ENCODE measurements around the gene IL17C.

Gene IL17C

GRCh38 chr16:88636488-88637265 lies 1.7 kb upstream of the IL17C start:
- Mint-ChIP-seq H3K27me3 (peaks cover 0 to 5% of the 10 kb centered on the region in 2 donors), H3K27ac (peak overlapping the region; percentile 63), H3K9me3 (no peaks in the 10 kb centered on the region), H3K4me3 (no peak overlapping the region), H3K4me1 (peaks cover 55 to 83% of the 10 kb centered on the region in 2 donors), H3K36me3 (peaks cover 10 to 19% of the 10 kb centered on the region in 2 donors)
- ATAC-seq (replicated peaks): no peak
- no peak for DNase-seq

DNA sequence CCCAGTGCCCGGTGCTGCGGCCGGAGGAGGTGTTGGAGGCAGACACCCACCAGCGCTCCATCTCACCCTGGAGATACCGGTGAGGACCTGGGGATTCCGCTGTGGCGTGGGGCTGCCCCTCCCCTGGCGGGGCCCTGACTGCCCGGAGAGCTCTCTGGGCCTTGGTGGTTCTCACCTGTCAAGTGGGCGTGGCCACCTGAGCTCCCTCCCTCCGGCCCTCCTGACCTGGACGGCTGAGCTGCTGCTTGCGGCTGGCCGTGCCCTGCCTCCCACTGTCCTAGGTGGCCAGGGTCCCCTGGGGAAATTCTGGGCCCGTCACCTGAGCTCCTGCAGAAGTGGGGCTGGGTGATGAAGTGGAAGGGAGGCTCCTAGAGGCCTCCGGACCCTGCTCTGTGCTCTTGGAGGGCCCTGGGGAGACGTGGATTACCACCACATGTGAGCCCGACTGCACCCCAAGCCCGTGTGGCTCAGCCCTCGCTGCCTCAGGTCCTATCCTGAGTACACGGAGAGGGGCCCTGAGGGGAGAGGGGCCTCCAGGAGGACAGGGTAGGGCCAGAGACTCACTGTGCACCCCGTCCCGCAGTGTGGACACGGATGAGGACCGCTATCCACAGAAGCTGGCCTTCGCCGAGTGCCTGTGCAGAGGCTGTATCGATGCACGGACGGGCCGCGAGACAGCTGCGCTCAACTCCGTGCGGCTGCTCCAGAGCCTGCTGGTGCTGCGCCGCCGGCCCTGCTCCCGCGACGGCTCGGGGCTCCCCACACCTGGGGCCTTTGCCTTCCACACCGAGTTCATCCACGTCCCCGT lies 1.1 kb downstream of the IL17C start:
- peak; percentile 35 to 41 for ATAC-seq (replicated peaks)
- peak overlapping the region in 1 of 2 donors; percentile 65 for H3K4me3 Mint-ChIP-seq
- no peak for DNase-seq
- peak overlapping the region; percentile 95 for H3K27ac Mint-ChIP-seq
- peaks cover 17 to 25% of the 10 kb centered on the region in 2 donors for H3K36me3 Mint-ChIP-seq
- H3K9me3 Mint-ChIP-seq: no peaks in the 10 kb centered on the region
- peaks cover 0 to 5% of the 10 kb centered on the region in 2 donors for H3K27me3 Mint-ChIP-seq
- peaks cover 57 to 87% of the 10 kb centered on the region in 2 donors for H3K4me1 Mint-ChIP-seq

DNA sequence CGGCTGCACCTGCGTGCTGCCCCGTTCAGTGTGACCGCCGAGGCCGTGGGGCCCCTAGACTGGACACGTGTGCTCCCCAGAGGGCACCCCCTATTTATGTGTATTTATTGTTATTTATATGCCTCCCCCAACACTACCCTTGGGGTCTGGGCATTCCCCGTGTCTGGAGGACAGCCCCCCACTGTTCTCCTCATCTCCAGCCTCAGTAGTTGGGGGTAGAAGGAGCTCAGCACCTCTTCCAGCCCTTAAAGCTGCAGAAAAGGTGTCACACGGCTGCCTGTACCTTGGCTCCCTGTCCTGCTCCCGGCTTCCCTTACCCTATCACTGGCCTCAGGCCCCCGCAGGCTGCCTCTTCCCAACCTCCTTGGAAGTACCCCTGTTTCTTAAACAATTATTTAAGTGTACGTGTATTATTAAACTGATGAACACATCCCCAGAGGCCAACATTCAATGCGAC lies 1.7 kb downstream of the IL17C start:
- ATAC-seq (replicated peaks): peak; percentile 5 to 9
- no peak for DNase-seq
- Mint-ChIP-seq H3K9me3 (no peaks in the 10 kb centered on the region), H3K27me3 (peaks cover 0 to 5% of the 10 kb centered on the region in 2 donors), H3K27ac (peak overlapping the region; percentile 95), H3K4me1 (peaks cover 57 to 87% of the 10 kb centered on the region in 2 donors), H3K4me3 (peak overlapping the region in 1 of 2 donors; percentile 65), H3K36me3 (peaks cover 23 to 30% of the 10 kb centered on the region in 2 donors)

- peak overlapping the region; percentile 95 for H3K27ac Mint-ChIP-seq
- DNase-seq (no peak), ATAC-seq (replicated peaks) (peak; percentile 27 to 35)
- H3K4me1 Mint-ChIP-seq: peaks cover 56 to 87% of the 10 kb centered on the region in 2 donors
- peaks cover 29 to 35% of the 10 kb centered on the region in 2 donors for H3K36me3 Mint-ChIP-seq
- peak overlapping the region in 1 of 2 donors; percentile 65 for H3K4me3 Mint-ChIP-seq
- peaks cover 0 to 5% of the 10 kb centered on the region in 2 donors for H3K27me3 Mint-ChIP-seq
- no peaks in the 10 kb centered on the region for H3K9me3 Mint-ChIP-seq
These were observed 2.3 kb downstream of the IL17C start for GRCh38 chr16:88640498-88641247.

DNA sequence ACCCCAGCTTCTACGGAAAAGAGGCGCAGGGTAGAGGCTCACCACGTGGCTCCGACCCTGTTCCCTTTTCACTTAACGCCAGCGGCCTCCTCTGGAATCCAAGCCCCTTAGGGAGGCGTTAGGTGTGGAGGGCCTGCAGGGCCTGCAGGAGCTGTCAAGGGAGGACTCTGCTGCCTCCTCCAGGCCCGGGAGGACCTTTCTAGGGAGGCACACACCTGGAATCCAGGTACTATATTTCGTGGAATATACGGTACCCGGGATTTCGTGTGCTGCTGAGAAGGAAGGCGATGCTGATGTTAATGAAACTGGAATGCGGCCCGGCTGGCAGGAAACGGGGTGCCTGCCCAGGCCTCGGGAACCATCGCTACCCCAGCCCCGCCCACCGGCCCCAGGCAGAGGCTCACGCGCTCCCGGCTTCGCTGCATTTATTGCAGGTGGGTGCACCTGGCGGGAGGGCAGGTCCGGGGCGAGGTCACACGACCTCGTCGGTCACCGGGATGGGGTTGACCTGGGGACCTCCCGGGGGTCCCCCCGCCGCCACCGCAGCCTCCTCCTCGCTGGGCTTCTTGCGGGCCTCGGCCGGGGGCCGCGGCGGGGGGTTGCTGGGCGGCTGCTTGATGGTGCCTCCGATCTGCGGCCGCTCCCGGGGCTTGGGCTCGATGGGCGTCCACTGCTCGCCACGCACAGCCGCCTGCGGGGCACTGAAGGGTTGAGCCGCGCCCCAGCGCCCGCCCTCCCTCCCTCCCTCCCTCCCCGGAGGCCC lies 4.7 kb downstream of the IL17C start:
- H3K4me1 Mint-ChIP-seq: peaks cover 42 to 92% of the 10 kb centered on the region in 2 donors
- DNase-seq: no peak
- no peak overlapping the region for H3K4me3 Mint-ChIP-seq
- ATAC-seq (replicated peaks): no peak
- peaks cover 0 to 5% of the 10 kb centered on the region in 2 donors for H3K27me3 Mint-ChIP-seq
- H3K36me3 Mint-ChIP-seq: peaks cover 33 to 40% of the 10 kb centered on the region in 2 donors
- H3K9me3 Mint-ChIP-seq: no peaks in the 10 kb centered on the region
- no peak overlapping the region for H3K27ac Mint-ChIP-seq

GRCh38 chr16:88643644-88643932 lies 5.2 kb downstream of the IL17C start:
- DNase-seq (no peak), ATAC-seq (replicated peaks) (no peak)
- Mint-ChIP-seq H3K4me1 (peaks cover 39 to 92% of the 10 kb centered on the region in 2 donors), H3K4me3 (no peak overlapping the region), H3K36me3 (peaks cover 33 to 40% of the 10 kb centered on the region in 2 donors), H3K9me3 (no peaks in the 10 kb centered on the region), H3K27ac (no peak overlapping the region), H3K27me3 (peaks cover 0 to 5% of the 10 kb centered on the region in 2 donors)

DNA sequence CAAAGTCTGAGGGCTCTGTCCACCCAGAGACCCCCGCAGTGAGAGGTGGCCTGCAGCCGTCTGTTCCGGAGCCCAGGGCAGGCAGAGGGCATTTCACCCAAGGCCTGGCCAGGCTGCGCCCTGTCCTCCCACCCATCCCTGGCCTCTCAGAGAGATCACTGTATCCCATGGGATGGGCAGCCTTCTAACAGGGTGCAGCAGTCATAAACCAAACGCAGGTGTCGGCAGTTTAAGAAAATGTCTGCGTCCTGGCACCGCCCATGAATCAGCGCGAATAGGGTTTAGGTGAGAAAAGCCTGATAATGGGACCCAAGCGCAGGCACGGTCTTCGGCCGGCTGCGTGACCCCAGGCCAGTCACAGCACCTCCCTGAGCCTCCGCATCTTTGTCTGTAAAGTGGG lies 7.1 kb downstream of the IL17C start:
- Mint-ChIP-seq H3K4me3 (no peak overlapping the region), H3K4me1 (peaks cover 35 to 84% of the 10 kb centered on the region in 2 donors), H3K27ac (peak overlapping the region; percentile 25), H3K9me3 (no peaks in the 10 kb centered on the region), H3K36me3 (peaks cover 45 to 54% of the 10 kb centered on the region in 2 donors), H3K27me3 (peaks cover 0 to under 1% of the 10 kb centered on the region in 2 donors)
- DNase-seq (no peak), ATAC-seq (replicated peaks) (no peak)

DNA sequence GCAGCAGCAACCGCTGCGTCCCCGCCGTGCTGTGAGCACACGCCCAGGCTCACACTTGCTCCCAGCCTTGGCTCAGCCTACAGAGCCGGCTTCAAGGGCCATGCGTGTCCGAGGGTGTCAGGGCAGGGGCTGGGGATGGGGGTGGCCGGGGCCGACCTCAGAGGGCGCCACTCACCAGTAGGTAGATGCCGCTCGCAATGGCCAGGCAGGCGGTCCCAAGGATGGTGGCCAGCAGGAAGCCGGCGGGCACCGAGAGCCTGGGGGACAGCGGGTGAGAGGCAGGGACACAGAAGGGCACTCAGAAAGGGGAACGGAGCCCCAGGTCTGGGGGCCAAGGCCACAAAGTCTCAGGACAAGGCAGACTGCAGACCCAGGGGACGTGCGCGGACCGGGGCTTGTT lies 7.6 kb downstream of the IL17C start:
- peaks cover 32 to 80% of the 10 kb centered on the region in 2 donors for H3K4me1 Mint-ChIP-seq

GRCh38 chr16:88646345-88647034 lies 8.1 kb downstream of the IL17C start:
- ATAC-seq (replicated peaks): no peak
- no peak for DNase-seq
- Mint-ChIP-seq H3K27me3 (no peaks in the 10 kb centered on the region), H3K4me3 (peak overlapping the region in 1 of 2 donors; percentile 19), H3K4me1 (peaks cover 33 to 80% of the 10 kb centered on the region in 2 donors), H3K9me3 (no peaks in the 10 kb centered on the region), H3K36me3 (peaks cover 51 to 53% of the 10 kb centered on the region in 2 donors), H3K27ac (peak overlapping the region; percentile 25)

More for the DNA sequence above, 7.6 kb downstream of the IL17C start:
- Mint-ChIP-seq H3K27me3 (no peaks in the 10 kb centered on the region), H3K9me3 (no peaks in the 10 kb centered on the region), H3K4me3 (no peak overlapping the region), H3K36me3 (peaks cover 49 to 51% of the 10 kb centered on the region in 2 donors), H3K27ac (no peak overlapping the region)
- ATAC-seq (replicated peaks) (no peak), DNase-seq (no peak)

DNA sequence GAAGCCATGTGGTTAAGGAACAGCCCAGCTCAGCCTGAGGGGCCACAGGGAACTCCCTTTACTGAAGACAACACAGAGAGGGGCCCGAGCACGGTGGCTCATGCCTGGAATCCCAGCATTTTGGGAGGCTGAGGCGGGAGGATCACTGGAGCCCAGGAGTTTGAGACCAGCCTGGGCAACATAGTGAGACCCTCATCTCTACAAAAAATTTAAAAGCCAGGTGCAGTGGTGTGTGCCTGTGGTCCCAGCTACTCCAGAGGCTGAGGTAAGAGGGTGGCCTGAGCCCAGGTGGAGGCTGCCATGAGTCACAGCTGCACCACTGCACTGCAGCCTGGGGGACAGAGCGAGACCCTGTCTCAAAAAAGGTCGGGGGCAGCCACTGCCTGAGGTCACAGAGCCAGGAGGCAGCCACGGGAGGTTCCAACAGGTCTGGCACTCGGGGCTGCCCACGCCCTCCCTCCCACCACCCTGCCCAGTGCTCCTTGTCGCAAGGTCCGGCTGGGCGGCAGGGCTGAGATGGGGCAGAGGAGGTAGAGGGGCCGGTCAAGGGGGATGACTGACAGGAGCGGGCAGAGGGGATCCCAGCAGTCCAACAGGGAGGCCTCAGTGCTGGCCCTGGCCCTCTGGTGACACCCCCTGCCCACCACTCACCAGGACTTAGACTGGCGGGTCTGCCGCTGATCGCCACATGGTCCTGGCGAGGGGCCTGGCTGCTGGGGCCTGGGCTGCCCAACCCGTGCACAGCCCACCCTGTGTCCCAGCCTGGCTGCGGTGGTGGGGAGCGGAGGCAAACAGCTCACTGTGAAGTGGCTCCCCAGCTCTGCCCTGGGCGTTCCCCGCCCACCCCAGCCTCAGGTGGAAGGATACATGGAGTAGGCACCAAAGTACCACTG lies 9.1 kb downstream of the IL17C start:
- no peak for DNase-seq
- no peak for ATAC-seq (replicated peaks)
- peak overlapping the region; percentile 44 to 51 for H3K4me3 Mint-ChIP-seq
- H3K36me3 Mint-ChIP-seq: peaks cover 46 to 47% of the 10 kb centered on the region in 2 donors
- H3K27ac Mint-ChIP-seq: peak overlapping the region; percentile 76
- H3K27me3 Mint-ChIP-seq: no peaks in the 10 kb centered on the region
- no peaks in the 10 kb centered on the region for H3K9me3 Mint-ChIP-seq
- H3K4me1 Mint-ChIP-seq: peaks cover 34 to 80% of the 10 kb centered on the region in 2 donors

- H3K4me3 Mint-ChIP-seq: peak overlapping the region; percentile 92 to 96
- no peak for DNase-seq
- H3K36me3 Mint-ChIP-seq: peaks cover 53% of the 10 kb centered on the region in 2 donors
- no peaks in the 10 kb centered on the region for H3K9me3 Mint-ChIP-seq
- ATAC-seq (replicated peaks): no peak
- H3K4me1 Mint-ChIP-seq: peaks cover 35 to 79% of the 10 kb centered on the region in 2 donors
- no peaks in the 10 kb centered on the region for H3K27me3 Mint-ChIP-seq
- peak overlapping the region; percentile 98 for H3K27ac Mint-ChIP-seq
These were observed 11.0 kb downstream of the IL17C start for GRCh38 chr16:88649195-88649923.
